Bladder microvascular endothelial cell (primary cell): ENCODE results near the gene SF3B4. TPM values are rescaled to one million over a fixed set of nuclear protein-coding genes. Genes with fewer than 3 reads are reported as not detected.

Experiments
- total RNA-seq: library from RNA; depleted of rRNA; stranded (reverse); fragments of >200 nt; gene quantifications from 2 replicates; pipeline ENCODE4 v1.2.3, GENCODE V29; 2014

SF3B4 gene
- 6.2 and 18.9 TPM in 2 replicates for total RNA-seq

DNA sequence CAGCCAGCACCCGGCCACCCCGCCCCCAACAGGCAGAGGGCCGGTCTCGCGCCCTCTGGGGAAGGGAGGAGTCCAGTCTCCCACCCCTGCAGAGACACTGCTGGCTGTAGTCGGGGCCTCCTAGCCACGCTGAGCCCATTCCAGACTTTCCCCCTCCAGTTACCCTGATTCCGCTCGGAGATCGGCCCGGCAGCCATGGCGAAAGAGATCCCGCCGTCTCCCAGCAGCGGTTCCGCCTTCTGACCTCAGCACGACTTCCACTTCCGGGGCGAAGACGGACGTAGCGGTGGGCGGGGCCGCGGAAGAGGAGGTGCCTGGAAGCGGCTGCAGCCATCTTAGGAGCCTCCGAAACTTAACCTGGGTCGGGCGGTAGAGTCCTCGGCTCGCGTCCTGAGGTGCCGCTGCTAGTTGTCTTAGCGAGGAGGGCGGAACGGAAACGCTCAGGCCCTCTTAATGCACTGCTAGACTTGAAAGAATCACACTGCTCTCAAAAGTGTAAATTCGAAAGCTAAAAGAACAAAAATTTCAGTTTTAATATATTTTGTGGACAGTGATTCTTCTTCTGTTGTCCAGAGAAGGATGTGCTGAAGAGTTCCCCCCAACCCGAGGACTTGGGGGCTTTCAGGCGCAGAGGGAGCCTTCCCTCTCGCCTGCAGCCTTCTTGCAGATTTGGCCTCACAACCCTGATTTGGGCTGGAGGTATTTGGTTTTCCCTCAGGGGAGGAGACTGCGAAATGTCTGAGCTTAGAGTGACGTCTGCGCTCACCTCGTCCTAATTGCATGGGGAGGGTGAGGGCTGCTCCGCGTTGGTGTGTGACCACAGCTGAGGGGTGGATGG is at the start of gene SF3B4:
SF3B4 (minus strand) TSS at position 241 of the 838 bp plus-strand sequence; CDS start at position 197, 44 bp downstream.

DNA sequence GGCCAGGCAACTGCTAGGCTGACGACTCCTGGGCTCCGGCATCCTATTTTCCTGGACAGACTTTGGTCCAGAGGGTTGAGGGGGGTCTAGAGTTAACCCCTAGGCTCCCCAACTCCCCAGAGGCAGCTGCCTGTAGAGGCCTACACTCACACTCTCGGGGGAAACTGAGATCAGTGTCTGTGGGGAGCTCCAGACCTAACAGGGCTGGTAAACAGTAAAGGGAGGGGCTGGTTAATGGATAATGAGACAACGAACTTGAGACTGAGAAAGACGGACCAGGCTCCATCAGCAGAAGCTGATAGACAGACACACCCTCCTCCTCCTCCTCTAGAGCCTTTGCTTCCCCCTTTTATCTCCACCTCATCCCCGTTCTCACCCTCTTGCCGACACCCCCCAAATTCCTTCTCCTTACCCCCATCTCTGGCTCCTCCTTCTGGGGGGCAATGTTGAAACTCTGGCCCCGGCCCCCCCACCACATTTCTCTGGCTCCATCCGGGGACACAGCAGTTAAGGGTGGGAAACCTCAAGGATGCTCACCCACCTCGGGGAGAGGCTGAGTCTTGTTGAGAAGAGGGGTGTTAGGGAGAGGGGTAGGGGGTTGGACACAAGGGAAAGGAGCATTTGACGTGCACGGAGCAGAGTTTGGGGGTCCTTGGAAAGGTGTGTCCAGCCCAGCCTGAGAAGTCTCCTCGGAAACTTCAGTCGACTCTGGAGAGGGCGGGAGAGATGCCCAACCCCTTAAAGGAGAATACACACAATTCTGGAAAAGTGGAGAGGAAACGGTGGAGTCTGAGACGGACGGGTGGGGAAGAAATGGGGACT is 8.8 kb upstream of the SF3B4 start, which contains the start of gene MTMR11:
MTMR11 (minus strand) TSS at position 710 of the 822 bp plus-strand sequence; CDS start at position 478, 232 bp downstream.

GRCh38 chr1:149917571-149918144 is 9.9 kb downstream of the SF3B4 start, which contains the start of gene SV2A:
Gene SV2A (minus strand): TSS chr1:149917844. CDS start chr1:149913840, 4,004 bp downstream.

GRCh38 chr1:149899460-149900284 is 27.9 kb downstream of the SF3B4 start, which contains the start of gene BOLA1:
Gene BOLA1 (plus strand): TSS chr1:149899568. CDS start chr1:149900060, 492 bp downstream.

Other genes with a start within 250 kb of the SF3B4 start
- not detected in 2 replicates for gene FCGR1A, start 145.1 kb downstream of the SF3B4 start, total RNA-seq
- gene BOLA1, start 28.2 kb downstream of the SF3B4 start, total RNA-seq: 7.8 and 8.3 TPM in 2 replicates
- gene SV2A, start 10.0 kb downstream of the SF3B4 start, total RNA-seq: 0.32 and 3.3 TPM in 2 replicates
- 0.16 and 0.94 TPM in 2 replicates for gene MTMR11, start 9.1 kb upstream of the SF3B4 start, total RNA-seq
- 8.4 and 16.9 TPM in 2 replicates for gene OTUD7B, start 82.9 kb upstream of the SF3B4 start, total RNA-seq
- 18.6 and 43.3 TPM in 2 replicates for gene VPS45, start 140.0 kb upstream of the SF3B4 start, total RNA-seq
- 91.6 and 107 TPM in 2 replicates for gene PLEKHO1, start 222.1 kb upstream of the SF3B4 start, total RNA-seq